Activated CD4-positive, alpha-beta T cell treated with anti-CD3 and anti-CD28 coated beads, Interleukin-2, amount 10 ng/mL, durations not matched to agents 7 days and 5 days (primary cell): ENCODE measurements around the gene PRKN. TPM values are rescaled to one million over a fixed set of nuclear protein-coding genes. Genes with fewer than 3 reads are reported as not detected.

Experiments
- CTCF ChIA-PET: fragments of 350-600 bp; sonication (Branson Sonifier 250); formaldehyde crosslinking; loops from one replicate; lab custom pipeline; 2021; ENCODE audit warnings: antibody characterized with exemption; lab: Charles Lee
- POLR2A ChIA-PET: fragments of 350-600 bp; sonication (Branson Sonifier 250); formaldehyde crosslinking; loops from one replicate; lab custom pipeline; 2021; ENCODE audit warnings: antibody characterized with exemption; lab: Charles Lee
- DNase-seq: peaks from one replicate; pipeline ENCODE4 v3.0.0-alpha.2; 2020
- H3K27ac Mint-ChIP-seq: one replicate; pipeline ENCODE4 v1.8.0; 2021; ENCODE audit warnings: mild to moderate bottlenecking, moderate library complexity, mixed read lengths
- H3K27me3 Mint-ChIP-seq: one replicate; pipeline ENCODE4 v1.8.0; 2021; ENCODE audit warnings: mixed read lengths
- H3K36me3 Mint-ChIP-seq: one replicate; pipeline ENCODE4 v1.8.0; 2021; ENCODE audit warnings: low read depth, mixed read lengths
- H3K4me1 Mint-ChIP-seq: one replicate; pipeline ENCODE4 v1.8.0; 2021; ENCODE audit warnings: mixed read lengths
- H3K4me3 Mint-ChIP-seq: one replicate; pipeline ENCODE4 v1.8.0; 2021; ENCODE audit warnings: mild to moderate bottlenecking, moderate library complexity, mixed read lengths
- H3K9me3 Mint-ChIP-seq: one replicate; pipeline ENCODE4 v1.8.0; 2021; ENCODE audit warnings: mixed read lengths
- total RNA-seq, 2 experiments: library from RNA; stranded (reverse); gene quantifications; one replicate each; pipeline ENCODE4 v1.2.3, GENCODE V29; 2021

The PRKN gene
- total RNA-seq, 2 experiments from 2014 or later, result 0.77 to 0.94 TPM

GRCh38 chr6:161299726-161300125 is 1427.8 kb downstream of the PRKN start:
- no peak overlapping the region for H3K27ac Mint-ChIP-seq
- no peaks in the 10 kb centered on the region for H3K9me3 Mint-ChIP-seq
- POLR2A ChIA-PET, result no interaction called here
- DNase-seq, result no peak
- no peaks in the 10 kb centered on the region for H3K4me1 Mint-ChIP-seq
- no peak overlapping the region for H3K4me3 Mint-ChIP-seq
- H3K27me3 Mint-ChIP-seq, result peaks cover 8% of the 10 kb centered on the region
- H3K36me3 Mint-ChIP-seq, result no peaks in the 10 kb centered on the region
- CTCF ChIA-PET, result no interaction called here

Other genes starting within 250 kb of the PRKN start
- under 1 TPM in 1 of 2 experiments, not detected in 1; 0.32 TPM for gene PACRG, start 208 bp upstream of the PRKN start, total RNA-seq